ENCODE measurements around the gene MEN1.

GRCh38 chr11:64839887-64840782 lies 29.8 kb upstream of the MEN1 start:
- TF ChIP-seq, protein P1, sequence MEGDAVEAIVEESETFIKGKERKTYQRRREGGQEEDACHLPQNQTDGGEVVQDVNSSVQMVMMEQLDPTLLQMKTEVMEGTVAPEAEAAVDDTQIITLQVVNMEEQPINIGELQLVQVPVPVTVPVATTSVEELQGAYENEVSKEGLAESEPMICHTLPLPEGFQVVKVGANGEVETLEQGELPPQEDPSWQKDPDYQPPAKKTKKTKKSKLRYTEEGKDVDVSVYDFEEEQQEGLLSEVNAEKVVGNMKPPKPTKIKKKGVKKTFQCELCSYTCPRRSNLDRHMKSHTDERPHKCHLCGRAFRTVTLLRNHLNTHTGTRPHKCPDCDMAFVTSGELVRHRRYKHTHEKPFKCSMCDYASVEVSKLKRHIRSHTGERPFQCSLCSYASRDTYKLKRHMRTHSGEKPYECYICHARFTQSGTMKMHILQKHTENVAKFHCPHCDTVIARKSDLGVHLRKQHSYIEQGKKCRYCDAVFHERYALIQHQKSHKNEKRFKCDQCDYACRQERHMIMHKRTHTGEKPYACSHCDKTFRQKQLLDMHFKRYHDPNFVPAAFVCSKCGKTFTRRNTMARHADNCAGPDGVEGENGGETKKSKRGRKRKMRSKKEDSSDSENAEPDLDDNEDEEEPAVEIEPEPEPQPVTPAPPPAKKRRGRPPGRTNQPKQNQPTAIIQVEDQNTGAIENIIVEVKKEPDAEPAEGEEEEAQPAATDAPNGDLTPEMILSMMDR (IDR thresholded peaks at IDR 0.05) = no peak
- TF ChIP-seq POLR2A (IDR thresholded peaks at IDR 0.05) = no peak
